ENCODE measurements around the gene METTL17.

DNA sequence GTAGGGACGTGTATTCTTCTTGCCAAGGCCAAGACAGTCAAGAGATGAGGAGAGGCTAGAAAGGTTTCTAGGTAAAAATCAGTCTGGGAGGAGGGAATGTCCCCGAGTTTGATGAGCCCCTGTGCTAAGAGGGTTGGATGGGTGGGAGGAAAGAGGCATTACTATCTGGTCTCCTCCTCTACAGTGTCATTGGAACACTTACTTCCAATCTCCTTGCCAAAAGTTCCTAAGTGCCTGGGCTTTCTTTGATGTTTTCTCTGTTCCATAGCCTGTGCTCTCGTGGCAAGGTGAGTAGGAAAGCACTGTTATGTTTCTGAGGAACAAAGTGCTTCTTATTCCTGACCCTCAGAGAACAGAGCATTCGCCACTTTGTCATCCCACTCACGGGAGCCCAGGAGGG lies 44.9 kb downstream of the METTL17 start, which contains the start of gene RNASE13:
- TF ChIP-seq, protein P1, sequence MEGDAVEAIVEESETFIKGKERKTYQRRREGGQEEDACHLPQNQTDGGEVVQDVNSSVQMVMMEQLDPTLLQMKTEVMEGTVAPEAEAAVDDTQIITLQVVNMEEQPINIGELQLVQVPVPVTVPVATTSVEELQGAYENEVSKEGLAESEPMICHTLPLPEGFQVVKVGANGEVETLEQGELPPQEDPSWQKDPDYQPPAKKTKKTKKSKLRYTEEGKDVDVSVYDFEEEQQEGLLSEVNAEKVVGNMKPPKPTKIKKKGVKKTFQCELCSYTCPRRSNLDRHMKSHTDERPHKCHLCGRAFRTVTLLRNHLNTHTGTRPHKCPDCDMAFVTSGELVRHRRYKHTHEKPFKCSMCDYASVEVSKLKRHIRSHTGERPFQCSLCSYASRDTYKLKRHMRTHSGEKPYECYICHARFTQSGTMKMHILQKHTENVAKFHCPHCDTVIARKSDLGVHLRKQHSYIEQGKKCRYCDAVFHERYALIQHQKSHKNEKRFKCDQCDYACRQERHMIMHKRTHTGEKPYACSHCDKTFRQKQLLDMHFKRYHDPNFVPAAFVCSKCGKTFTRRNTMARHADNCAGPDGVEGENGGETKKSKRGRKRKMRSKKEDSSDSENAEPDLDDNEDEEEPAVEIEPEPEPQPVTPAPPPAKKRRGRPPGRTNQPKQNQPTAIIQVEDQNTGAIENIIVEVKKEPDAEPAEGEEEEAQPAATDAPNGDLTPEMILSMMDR (IDR thresholded peaks at IDR 0.05) = no peak
- no peak for TF ChIP-seq POLR2A (IDR thresholded peaks at IDR 0.05)
